ENCODE measurements around the gene STK32B. TPM values are rescaled to one million over a fixed set of nuclear protein-coding genes. Genes with fewer than 3 reads are reported as not detected.

Gene STK32B
- total RNA-seq, 2 experiments from 2014 or later, result not detected

- intact Hi-C loops (cut with micrococcal nuclease; ENCODE audit: unreplicated experiment), result no loop called here
- Histone ChIP-seq H2AFZ (ENCODE audit: low read length) (no peak overlapping the region), H3K4me1 (ENCODE audit: insufficient read depth, low read length, poor library complexity, severe bottlenecking) (no peaks in the 10 kb centered on the region), H3K9me3 (ENCODE audit: low read length) (no peaks in the 10 kb centered on the region), H3K4me3 (ENCODE audit: low read depth, low read length, poor library complexity, severe bottlenecking) (no peak overlapping the region), H3K79me2 (ENCODE audit: insufficient read depth, low read depth, low read length) (no peaks in the 10 kb centered on the region), H3K4me2 (ENCODE audit: low read length) (no peak overlapping the region), H3K27ac (ENCODE audit: low read depth, low read length, poor library complexity, severe bottlenecking) (no peak overlapping the region), H4K20me1 (ENCODE audit: insufficient read depth, low read length) (no peaks in the 10 kb centered on the region), H3K36me3 (ENCODE audit: insufficient read depth, low read length) (no peaks in the 10 kb centered on the region), H3K9me2 (ENCODE audit: insufficient read depth, low read length) (no peaks in the 10 kb centered on the region)
- POLR2A ChIA-PET, result no interaction called here
- TF ChIP-seq, protein P1, sequence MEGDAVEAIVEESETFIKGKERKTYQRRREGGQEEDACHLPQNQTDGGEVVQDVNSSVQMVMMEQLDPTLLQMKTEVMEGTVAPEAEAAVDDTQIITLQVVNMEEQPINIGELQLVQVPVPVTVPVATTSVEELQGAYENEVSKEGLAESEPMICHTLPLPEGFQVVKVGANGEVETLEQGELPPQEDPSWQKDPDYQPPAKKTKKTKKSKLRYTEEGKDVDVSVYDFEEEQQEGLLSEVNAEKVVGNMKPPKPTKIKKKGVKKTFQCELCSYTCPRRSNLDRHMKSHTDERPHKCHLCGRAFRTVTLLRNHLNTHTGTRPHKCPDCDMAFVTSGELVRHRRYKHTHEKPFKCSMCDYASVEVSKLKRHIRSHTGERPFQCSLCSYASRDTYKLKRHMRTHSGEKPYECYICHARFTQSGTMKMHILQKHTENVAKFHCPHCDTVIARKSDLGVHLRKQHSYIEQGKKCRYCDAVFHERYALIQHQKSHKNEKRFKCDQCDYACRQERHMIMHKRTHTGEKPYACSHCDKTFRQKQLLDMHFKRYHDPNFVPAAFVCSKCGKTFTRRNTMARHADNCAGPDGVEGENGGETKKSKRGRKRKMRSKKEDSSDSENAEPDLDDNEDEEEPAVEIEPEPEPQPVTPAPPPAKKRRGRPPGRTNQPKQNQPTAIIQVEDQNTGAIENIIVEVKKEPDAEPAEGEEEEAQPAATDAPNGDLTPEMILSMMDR (conservative IDR thresholded peaks at IDR 0.05; ENCODE audit: low read length), result no peak
- TF ChIP-seq EZH2phosphoT487 (IDR thresholded peaks at IDR 0.05; ENCODE audit: borderline replicate concordance, low read depth, low read length), result no peak
- no TSS peak for BruUV-seq (replicated peaks)
- DNase-seq (ENCODE audit: low spot score), result no peak
- CTCF ChIA-PET (ENCODE audit: unreplicated experiment), result no interaction called here
These were observed 101.2 kb downstream of the STK32B start for GRCh38 chr4:5152521-5152920.

DNA sequence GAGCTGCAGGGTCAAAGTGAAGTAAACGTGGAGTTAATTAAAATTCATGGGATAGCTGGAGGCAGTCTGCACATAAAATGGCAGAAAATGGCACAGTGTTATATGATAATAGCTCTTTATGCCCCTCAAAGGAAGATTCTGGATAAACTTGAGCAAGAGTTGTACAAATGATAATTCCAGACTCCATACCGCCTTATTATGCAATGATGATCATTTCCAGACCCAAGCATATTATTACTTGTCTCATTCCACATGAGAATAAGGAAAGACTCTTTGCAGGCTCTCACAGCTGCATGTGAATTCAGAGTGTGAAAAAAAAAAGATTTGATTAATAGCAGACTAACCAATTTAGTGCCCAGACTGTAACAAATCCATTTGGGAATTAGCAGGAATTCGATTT is 105.4 kb downstream of the STK32B start:
- CTCF ChIA-PET (ENCODE audit: unreplicated experiment), result no interaction called here
- no peaks in the 10 kb centered on the region for H3K4me1 ChIP-seq (ENCODE audit: insufficient read depth, low read length, poor library complexity, severe bottlenecking)
- H3K4me2 ChIP-seq (ENCODE audit: low read length), result no peak overlapping the region
- no peaks in the 10 kb centered on the region for H3K36me3 ChIP-seq (ENCODE audit: insufficient read depth, low read length)
- no peaks in the 10 kb centered on the region for H3K79me2 ChIP-seq (ENCODE audit: insufficient read depth, low read depth, low read length)
- H3K4me3 ChIP-seq (ENCODE audit: low read depth, low read length, poor library complexity, severe bottlenecking), result no peak overlapping the region
- no peak for DNase-seq (ENCODE audit: low spot score)
- no peaks in the 10 kb centered on the region for H3K9me2 ChIP-seq (ENCODE audit: insufficient read depth, low read length)
- TF ChIP-seq, protein P1 (conservative IDR thresholded peaks at IDR 0.05; ENCODE audit: low read length), result no peak
- TF ChIP-seq EZH2phosphoT487 (IDR thresholded peaks at IDR 0.05; ENCODE audit: borderline replicate concordance, low read depth, low read length), result no peak
- POLR2A ChIA-PET, result interaction anchor here (0.6 kb wide), 1 partner anchor 195 kb away, joined by 3 read pairs; no protein-coding TSS in a partner anchor
- H4K20me1 ChIP-seq (ENCODE audit: insufficient read depth, low read length), result no peaks in the 10 kb centered on the region
- no TSS peak for BruUV-seq (replicated peaks)
- H3K9me3 ChIP-seq (ENCODE audit: low read length), result no peaks in the 10 kb centered on the region
- intact Hi-C loops (cut with micrococcal nuclease; ENCODE audit: unreplicated experiment), result no loop called here
- no peak overlapping the region for H2AFZ ChIP-seq (ENCODE audit: low read length)
- H3K27ac ChIP-seq (ENCODE audit: low read depth, low read length, poor library complexity, severe bottlenecking), result no peak overlapping the region

DNA sequence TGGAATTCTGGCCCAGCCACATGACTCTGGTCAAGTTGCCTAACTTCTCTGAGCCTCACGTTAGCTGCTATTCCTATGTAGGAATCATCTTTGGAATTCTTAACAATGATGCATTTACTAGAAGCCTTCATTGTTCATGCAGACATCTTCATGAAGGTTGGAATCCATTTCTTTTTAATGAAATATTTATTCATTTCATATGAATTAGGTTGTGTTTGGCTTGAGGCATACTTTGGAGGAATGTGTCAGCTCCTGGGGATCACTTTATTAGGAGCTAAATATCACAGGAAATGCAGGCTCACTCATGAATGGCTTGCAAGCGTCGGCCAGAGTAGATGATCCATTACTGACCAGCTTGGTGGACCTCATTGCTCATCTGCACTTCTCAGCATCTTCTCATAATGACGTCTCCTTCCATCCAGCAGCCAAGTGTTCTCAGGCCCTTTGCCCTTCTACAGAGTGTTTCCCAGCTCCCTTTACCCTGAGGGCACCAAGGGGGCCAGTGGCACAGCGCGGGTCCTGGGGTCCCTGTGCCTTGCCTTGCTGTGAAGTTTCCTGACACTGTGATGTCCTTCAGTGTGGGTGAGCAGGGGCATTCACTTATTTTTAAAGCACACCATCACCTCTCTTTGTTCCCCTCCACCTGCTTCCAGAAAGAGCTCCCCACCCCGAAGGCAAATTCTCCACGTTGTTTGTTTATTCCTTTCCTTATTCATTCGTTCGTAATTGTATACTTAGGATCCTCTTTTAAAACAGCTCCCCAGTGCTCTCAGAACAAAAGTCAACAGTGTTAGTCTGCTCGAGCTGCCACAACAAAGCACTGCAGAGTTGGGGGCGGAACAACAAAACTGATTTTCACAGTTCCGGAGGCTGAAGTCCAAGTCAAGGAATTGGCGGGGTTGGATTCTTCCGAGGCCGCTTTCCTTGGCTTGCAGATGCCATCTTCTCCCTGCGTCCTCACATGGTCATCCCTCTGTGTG is 106.8 kb downstream of the STK32B start:
- no peak overlapping the region for H3K4me3 ChIP-seq (ENCODE audit: low read depth, low read length, poor library complexity, severe bottlenecking)
- H3K27ac ChIP-seq (ENCODE audit: low read depth, low read length, poor library complexity, severe bottlenecking), result no peak overlapping the region
- no peak for TF ChIP-seq EZH2phosphoT487 (IDR thresholded peaks at IDR 0.05; ENCODE audit: borderline replicate concordance, low read depth, low read length)
- TF ChIP-seq, protein P1 (conservative IDR thresholded peaks at IDR 0.05; ENCODE audit: low read length), result no peak
- DNase-seq (ENCODE audit: low spot score), result no peak
- H2AFZ ChIP-seq (ENCODE audit: low read length), result no peak overlapping the region
- H3K9me3 ChIP-seq (ENCODE audit: low read length), result no peaks in the 10 kb centered on the region
- no peaks in the 10 kb centered on the region for H3K79me2 ChIP-seq (ENCODE audit: insufficient read depth, low read depth, low read length)
- no peaks in the 10 kb centered on the region for H3K36me3 ChIP-seq (ENCODE audit: insufficient read depth, low read length)
- intact Hi-C loops (cut with micrococcal nuclease; ENCODE audit: unreplicated experiment), result no loop called here
- no peaks in the 10 kb centered on the region for H4K20me1 ChIP-seq (ENCODE audit: insufficient read depth, low read length)
- CTCF ChIA-PET (ENCODE audit: unreplicated experiment), result no interaction called here
- no peak overlapping the region for H3K4me2 ChIP-seq (ENCODE audit: low read length)
- no peaks in the 10 kb centered on the region for H3K9me2 ChIP-seq (ENCODE audit: insufficient read depth, low read length)
- POLR2A ChIA-PET, result interaction anchor here (0.6 to 1.1 kb wide), 2 partner anchors 10 to 454 kb away, joined by 3 to 4 read pairs; no protein-coding TSS in a partner anchor
- no TSS peak for BruUV-seq (replicated peaks)
- H3K4me1 ChIP-seq (ENCODE audit: insufficient read depth, low read length, poor library complexity, severe bottlenecking), result no peaks in the 10 kb centered on the region
